GM12874 (cell line): ENCODE results near the gene RABGEF1.

Experiments used
- TF ChIP-seq, protein P1 (sequence below): IDR thresholded peaks from 2 replicates; pipeline ENCODE4 v1.5.1; 2011; ENCODE audit warnings: low read depth, mild to moderate bottlenecking, control low read depth, low read length, moderate library complexity; ENCODE audit not compliant: insufficient read depth

Gene RABGEF1

DNA sequence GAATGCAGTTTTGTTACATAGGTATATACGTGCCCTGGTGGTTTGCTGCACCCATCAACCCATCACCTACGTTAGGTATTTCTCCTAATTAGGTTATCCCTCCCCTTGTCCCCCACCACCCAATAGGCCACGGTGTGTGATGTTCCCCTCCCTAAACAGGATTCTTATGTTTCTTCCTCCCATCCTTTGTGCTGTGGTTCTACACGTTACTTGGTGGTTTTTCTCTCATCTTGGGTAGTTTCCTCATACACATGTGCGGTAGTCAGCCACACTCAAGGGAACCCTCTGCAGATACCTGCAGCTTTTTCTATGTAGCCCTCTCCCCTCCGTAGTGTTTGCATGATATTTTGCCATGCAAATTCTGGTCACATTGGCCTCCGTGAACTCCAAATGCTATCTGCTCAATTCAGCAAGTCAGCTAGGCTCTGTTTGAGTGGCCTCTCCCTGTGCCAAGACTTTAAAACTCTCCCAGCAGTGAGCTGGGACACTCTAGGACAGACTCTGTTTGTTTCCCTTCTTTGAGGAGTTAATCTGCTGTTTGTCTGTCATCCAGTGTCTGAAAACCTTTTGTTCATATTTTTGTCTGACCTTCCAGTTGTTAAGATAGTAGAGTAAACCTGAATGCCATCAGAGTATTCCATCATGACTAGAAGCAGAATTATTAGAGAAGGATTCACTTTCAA lies 41.0 kb downstream of the RABGEF1 start:
- TF ChIP-seq, protein P1, sequence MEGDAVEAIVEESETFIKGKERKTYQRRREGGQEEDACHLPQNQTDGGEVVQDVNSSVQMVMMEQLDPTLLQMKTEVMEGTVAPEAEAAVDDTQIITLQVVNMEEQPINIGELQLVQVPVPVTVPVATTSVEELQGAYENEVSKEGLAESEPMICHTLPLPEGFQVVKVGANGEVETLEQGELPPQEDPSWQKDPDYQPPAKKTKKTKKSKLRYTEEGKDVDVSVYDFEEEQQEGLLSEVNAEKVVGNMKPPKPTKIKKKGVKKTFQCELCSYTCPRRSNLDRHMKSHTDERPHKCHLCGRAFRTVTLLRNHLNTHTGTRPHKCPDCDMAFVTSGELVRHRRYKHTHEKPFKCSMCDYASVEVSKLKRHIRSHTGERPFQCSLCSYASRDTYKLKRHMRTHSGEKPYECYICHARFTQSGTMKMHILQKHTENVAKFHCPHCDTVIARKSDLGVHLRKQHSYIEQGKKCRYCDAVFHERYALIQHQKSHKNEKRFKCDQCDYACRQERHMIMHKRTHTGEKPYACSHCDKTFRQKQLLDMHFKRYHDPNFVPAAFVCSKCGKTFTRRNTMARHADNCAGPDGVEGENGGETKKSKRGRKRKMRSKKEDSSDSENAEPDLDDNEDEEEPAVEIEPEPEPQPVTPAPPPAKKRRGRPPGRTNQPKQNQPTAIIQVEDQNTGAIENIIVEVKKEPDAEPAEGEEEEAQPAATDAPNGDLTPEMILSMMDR, result no peak

DNA sequence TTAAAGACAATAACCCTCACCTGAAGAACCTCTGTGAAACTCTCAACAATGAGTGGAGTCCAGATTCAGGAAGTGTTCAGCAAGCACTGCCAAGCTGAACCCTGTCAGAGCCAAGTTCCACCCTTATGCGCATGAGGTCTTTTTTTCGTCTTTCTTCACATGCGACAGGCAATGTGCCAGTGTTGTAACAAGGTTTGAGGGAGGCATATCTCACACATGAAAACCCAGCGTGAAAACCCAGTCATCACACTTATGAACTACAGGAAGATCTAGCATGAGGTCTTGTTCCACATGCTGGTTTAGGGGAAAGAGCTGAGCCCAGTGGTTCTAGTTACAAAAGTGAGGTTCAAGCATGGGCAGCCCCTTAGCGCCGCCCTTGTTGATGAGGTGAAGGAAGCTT lies 49.7 kb downstream of the RABGEF1 start:
- TF ChIP-seq, protein P1, result no peak

DNA sequence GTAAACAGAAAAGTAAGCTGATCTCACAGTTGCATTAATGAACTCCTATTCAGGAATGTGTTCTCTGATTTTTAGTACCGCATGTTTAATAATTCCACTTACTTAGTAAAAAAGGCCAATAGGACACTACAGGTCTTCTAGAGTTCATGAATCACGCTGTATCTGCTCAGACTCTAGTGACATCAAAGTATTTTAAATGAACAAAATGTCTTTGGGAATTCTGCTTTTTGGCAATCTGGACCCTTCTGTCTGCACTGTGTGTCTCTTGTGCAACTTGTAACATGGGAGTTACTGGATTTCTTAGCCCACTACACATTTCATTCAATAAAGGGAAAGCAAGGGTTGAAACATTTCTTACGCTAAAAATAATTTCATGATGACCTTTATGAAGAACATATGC lies 50.2 kb downstream of the RABGEF1 start:
- TF ChIP-seq, protein P1, result no peak

DNA sequence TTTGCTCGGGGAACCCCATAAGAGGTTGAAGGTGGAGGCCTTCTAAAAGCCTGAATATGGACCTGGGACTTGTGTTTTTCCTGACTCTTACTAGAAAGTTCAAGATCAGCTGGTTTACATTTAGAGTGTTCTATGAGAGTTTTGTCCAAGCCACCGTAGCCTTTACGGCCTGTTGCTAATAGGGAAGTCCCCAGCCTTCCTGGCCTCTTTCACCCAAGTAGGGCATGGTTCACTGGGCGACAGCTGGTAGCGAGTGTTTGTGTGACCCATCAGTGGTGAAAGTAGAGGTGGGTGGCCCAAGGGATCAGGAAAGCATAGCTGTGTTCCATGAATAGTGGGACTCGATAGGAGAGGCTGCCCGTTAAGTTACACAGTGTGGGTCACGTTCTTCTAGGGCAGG lies 60.1 kb downstream of the RABGEF1 start:
- TF ChIP-seq, protein P1, result no peak

DNA sequence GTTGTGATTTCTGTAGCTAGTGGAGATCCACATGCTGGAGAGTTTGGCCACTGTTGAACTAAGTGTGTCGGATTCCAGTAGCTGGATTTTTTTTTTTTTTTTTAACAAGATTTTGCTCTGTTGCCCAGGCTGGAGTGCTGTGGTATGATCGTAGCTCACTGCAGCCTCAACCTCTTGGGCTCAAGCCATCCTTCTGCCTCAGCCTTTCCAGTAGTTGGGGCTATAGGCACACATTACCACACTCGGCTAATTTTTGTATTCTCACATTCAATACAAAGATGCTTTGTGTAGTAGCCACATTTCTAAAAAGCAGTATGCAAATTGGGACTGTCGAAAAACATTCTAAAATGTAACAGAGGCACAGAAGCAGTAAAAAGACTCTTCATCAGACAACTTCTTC lies 63.5 kb downstream of the RABGEF1 start:
- TF ChIP-seq, protein P1, result no peak

DNA sequence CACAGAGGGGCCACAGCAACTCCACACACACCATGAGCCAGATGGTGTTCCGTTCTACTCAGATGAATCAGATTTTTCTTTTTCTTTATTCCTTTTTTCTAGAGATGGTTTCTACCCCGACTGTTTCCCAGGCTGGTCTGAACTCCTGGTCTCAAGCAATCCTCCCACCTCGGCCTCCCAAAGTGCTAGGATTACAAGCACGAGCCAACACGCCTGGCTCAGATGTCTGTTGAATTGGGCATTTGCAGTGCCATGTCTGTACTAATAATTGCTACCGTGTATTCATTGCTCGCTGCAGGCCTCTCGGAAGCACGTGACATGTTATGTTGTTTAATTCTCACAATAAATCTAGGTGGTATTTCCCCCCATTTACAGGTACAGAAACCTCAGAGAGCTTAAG lies 67.2 kb downstream of the RABGEF1 start:
- TF ChIP-seq, protein P1, result no peak

DNA sequence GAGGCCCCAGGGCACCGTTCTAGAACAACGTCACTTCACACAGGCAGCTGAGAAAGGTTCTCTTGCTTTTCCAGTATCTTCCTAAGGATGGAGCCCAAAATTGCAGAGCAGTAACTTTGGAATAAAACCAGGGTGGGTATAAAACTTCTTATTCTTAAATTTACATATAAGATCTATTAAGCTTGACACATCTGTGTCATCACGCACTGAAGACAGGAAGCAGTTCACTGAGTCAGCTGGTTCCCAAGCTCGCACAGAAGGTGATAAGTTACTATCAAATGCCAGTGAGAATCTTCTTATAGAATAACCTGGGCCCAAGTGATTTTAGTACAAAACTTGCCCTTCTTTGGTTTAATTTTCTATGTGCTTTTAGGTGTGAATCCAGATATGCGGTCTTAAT lies 70.2 kb downstream of the RABGEF1 start:
- TF ChIP-seq, protein P1, result no peak
